Keratinocyte (primary cell): Measurements from ENCODE around the gene PERCC1. TPM values are rescaled to one million over a fixed set of nuclear protein-coding genes. Genes with fewer than 3 reads are reported as not detected.

ENCODE experiments used
- DNase-seq: peaks from one replicate; pipeline ENCODE4 v3.0.0-alpha.2; 2011; ENCODE audit warnings: low read depth, missing footprints, low spot score
- FAIRE-seq: peaks from 2 replicates; lab custom pipeline; 2011; peaks lifted over from hg19 to GRCh38; lab: Jason Lieb, UNC
- H2AFZ ChIP-seq: 2 replicates; pipeline ENCODE4 v1.6.0; 2012; ENCODE audit warnings: low read length, control low read depth, inconsistent platforms; ENCODE audit not compliant: control insufficient read depth
- H3K27ac ChIP-seq: 2 replicates; pipeline ENCODE4 v1.5.1; 2011; ENCODE audit warnings: low read length; ENCODE audit not compliant: control insufficient read depth, insufficient read depth
- H3K27me3 ChIP-seq: 3 replicates; pipeline ENCODE4 v1.6.0; 2011; ENCODE audit warnings: low read length; ENCODE audit not compliant: control insufficient read depth, insufficient read depth; ENCODE audit errors: extremely low read depth
- H3K36me3 ChIP-seq, 2 experiments: 2 replicates in 1 of 2; 3 replicates in 1 of 2; pipeline ENCODE4 v1.5.1; 2011; ENCODE audit warnings: low read length in 2 of 2, mild to moderate bottlenecking in 1 of 2; ENCODE audit not compliant: control insufficient read depth in 2 of 2, insufficient read depth in 2 of 2; ENCODE audit errors: extremely low read depth in 1 of 2
- H3K4me1 ChIP-seq: 3 replicates; pipeline ENCODE4 v1.5.1; 2011; ENCODE audit warnings: low read length; ENCODE audit not compliant: control insufficient read depth, insufficient read depth; ENCODE audit errors: extremely low read depth
- H3K4me2 ChIP-seq: 3 replicates; pipeline ENCODE4 v1.6.0; 2011; ENCODE audit warnings: low read depth, low read length; ENCODE audit not compliant: control insufficient read depth, insufficient read depth; ENCODE audit errors: extremely low read depth
- H3K4me3 ChIP-seq, 3 experiments: fragments of 200-600 bp in 1 of 3; sonication (generic) in 1 of 3; 2 replicates in 2 of 3; 3 replicates in 1 of 3; pipeline ENCODE4 v1.5.1; 2011 to 2016; ENCODE audit warnings: low read length in 3 of 3, mild to moderate bottlenecking in 3 of 3, control low read depth in 2 of 3, inconsistent platforms in 1 of 3, low read depth in 1 of 3, mixed read lengths in 1 of 3, mixed run types in 1 of 3, moderate library complexity in 1 of 3; ENCODE audit not compliant: control insufficient read depth in 2 of 3, insufficient read depth in 2 of 3; ENCODE audit errors: extremely low read depth in 1 of 3
- H3K79me2 ChIP-seq: 2 replicates; pipeline ENCODE4 v1.6.0; 2012; ENCODE audit warnings: low read length; ENCODE audit not compliant: control insufficient read depth, insufficient read depth
- H3K9ac ChIP-seq: 3 replicates; pipeline ENCODE4 v1.6.0; 2011; ENCODE audit warnings: low read length; ENCODE audit not compliant: control insufficient read depth, insufficient read depth; ENCODE audit errors: extremely low read depth
- H3K9me1 ChIP-seq: 3 replicates; pipeline ENCODE4 v1.6.0; 2011; ENCODE audit warnings: low read length; ENCODE audit not compliant: control insufficient read depth, insufficient read depth; ENCODE audit errors: extremely low read depth
- H3K9me3 ChIP-seq: 2 replicates; pipeline ENCODE4 v1.5.1; 2012; ENCODE audit warnings: low read depth, low read length; ENCODE audit not compliant: control insufficient read depth
- H4K20me1 ChIP-seq: 3 replicates; pipeline ENCODE4 v1.6.0; 2011; ENCODE audit warnings: low read length; ENCODE audit not compliant: control insufficient read depth, insufficient read depth; ENCODE audit errors: extremely low read depth
- EZH2 ChIP-seq: IDR thresholded peaks from one replicate; pipeline ENCODE4 v1.6.1; 2012; ENCODE audit warnings: inconsistent platforms, mild to moderate bottlenecking, low read length, moderate library complexity
- dilution Hi-C: fragments of 300-500 bp; cut with MboI; formaldehyde crosslinking; loops from one replicate; pipeline ENCODE4 v1.7.0; 2020; ENCODE audit warnings: low sequenced_read_pairs; ENCODE audit not compliant: extremely low pct_ligation_motif_present
- polyA plus RNA-seq, 5 experiments: library from polyadenylated mRNA; depleted of rRNA in 3 of 5; stranded (reverse) in 3 of 5; stranded (forward) in 1 of 5; unstranded in 1 of 5; fragments of >200 nt; gene quantifications; 1 replicate in 1 of 5; 2 replicates in 3 of 5; 3 replicates in 1 of 5; pipeline versions ENCODE4 v1.2.1 to v1.2.3, GENCODE V29; 2011 to 2012; ENCODE audit warnings: missing spikeins in 2 of 5, low read depth in 1 of 5, low replicate concordance in 1 of 5
- TF ChIP-seq, protein P1 (sequence below), 3 experiments: IDR thresholded peaks in 1 of 3; conservative IDR thresholded peaks in 1 of 3; optimal IDR thresholded peaks in 1 of 3; 2 replicates in 2 of 3; 3 replicates in 1 of 3; pipeline versions ENCODE3 to v1.5.1; 2011; ENCODE audit warnings: low read length in 3 of 3, mild to moderate bottlenecking in 3 of 3, moderate library complexity in 2 of 3, control low read depth in 1 of 3, inconsistent platforms in 1 of 3; ENCODE audit not compliant: insufficient read depth in 2 of 3; ENCODE audit errors: extremely low read depth in 1 of 3

Gene PERCC1
- polyA plus RNA-seq, 1 donor (not counting 4 experiments of a cell fraction or from before 2014, with no cell fraction given) = not detected

DNA sequence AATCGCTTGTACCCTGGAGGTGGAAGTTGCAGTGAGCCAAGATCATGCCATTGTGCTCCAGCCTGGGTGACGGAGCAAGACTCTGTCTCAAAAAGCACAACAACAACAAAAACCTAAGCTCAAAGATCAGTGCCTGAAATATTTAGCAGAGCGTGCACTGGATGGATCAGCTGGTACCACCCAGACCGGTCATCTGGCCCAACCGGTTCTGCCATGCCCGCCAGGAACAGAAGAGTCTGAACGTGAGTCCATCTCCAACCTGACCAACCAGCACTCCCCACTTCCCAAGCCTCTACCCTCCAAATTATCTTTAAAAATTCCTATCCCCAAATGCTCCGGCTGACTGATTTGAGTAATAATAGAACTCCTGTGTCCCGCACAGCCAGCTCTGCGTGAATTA lies 8.8 kb upstream of the PERCC1 start:
- H3K9ac ChIP-seq = no peak overlapping the region
- peaks cover 5% of the 10 kb centered on the region for H3K4me1 ChIP-seq
- H3K4me3 ChIP-seq = no peak overlapping the region
- no peaks in the 10 kb centered on the region for H3K9me1 ChIP-seq
- no peak overlapping the region for H2AFZ ChIP-seq
- H4K20me1 ChIP-seq = no peaks in the 10 kb centered on the region
- peaks cover 27% of the 10 kb centered on the region for H3K79me2 ChIP-seq
- no peaks in the 10 kb centered on the region for H3K27me3 ChIP-seq
- FAIRE-seq (no peak), DNase-seq (no peak)
- H3K9me3 ChIP-seq = no peaks in the 10 kb centered on the region
- no peaks in the 10 kb centered on the region for H3K36me3 ChIP-seq
- no peak overlapping the region for H3K27ac ChIP-seq
- dilution Hi-C loops = no loop called here
- TF ChIP-seq, protein P1, sequence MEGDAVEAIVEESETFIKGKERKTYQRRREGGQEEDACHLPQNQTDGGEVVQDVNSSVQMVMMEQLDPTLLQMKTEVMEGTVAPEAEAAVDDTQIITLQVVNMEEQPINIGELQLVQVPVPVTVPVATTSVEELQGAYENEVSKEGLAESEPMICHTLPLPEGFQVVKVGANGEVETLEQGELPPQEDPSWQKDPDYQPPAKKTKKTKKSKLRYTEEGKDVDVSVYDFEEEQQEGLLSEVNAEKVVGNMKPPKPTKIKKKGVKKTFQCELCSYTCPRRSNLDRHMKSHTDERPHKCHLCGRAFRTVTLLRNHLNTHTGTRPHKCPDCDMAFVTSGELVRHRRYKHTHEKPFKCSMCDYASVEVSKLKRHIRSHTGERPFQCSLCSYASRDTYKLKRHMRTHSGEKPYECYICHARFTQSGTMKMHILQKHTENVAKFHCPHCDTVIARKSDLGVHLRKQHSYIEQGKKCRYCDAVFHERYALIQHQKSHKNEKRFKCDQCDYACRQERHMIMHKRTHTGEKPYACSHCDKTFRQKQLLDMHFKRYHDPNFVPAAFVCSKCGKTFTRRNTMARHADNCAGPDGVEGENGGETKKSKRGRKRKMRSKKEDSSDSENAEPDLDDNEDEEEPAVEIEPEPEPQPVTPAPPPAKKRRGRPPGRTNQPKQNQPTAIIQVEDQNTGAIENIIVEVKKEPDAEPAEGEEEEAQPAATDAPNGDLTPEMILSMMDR (optimal IDR thresholded peaks at IDR 0.05 in 1 of 3, IDR thresholded peaks at IDR 0.05 in 1 of 3, conservative IDR thresholded peaks at IDR 0.05 in 1 of 3; ENCODE audit: extremely low read depth in 1 of 3, insufficient read depth in 2 of 3, low read length in 3 of 3) = no peak
- TF ChIP-seq EZH2 = no peak
- no peak overlapping the region for H3K4me2 ChIP-seq

DNA sequence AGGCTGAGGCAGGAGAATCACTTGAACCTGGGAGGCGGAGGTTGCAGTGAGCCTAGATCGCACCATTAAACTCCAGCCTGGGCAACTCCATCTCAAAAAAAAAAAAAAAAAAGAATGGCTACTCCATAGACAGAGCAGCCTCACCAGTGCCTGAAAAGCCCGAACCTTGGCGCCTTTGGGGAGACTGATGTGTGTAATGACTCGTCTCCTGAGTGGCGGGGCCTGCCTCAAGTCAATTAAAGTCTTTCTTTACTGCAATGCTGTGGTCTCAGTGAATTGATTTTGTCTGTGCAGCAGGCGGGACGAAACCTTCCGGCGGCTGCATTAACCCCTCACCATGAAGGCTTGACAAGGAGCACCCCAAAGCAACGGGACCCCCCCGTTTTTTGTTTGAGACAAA lies 6.8 kb upstream of the PERCC1 start:
- Histone ChIP-seq H3K79me2 (peaks cover 15% of the 10 kb centered on the region), H3K4me1 (peaks cover 5% of the 10 kb centered on the region), H3K36me3 (no peaks in the 10 kb centered on the region), H3K4me2 (no peak overlapping the region), H3K27ac (no peak overlapping the region), H4K20me1 (no peaks in the 10 kb centered on the region), H3K9me3 (no peaks in the 10 kb centered on the region), H2AFZ (no peak overlapping the region), H3K27me3 (no peaks in the 10 kb centered on the region), H3K9ac (no peak overlapping the region), H3K9me1 (no peaks in the 10 kb centered on the region), H3K4me3 (no peak overlapping the region)
- no peak for TF ChIP-seq EZH2
- TF ChIP-seq, protein P1 (optimal IDR thresholded peaks at IDR 0.05 in 1 of 3, IDR thresholded peaks at IDR 0.05 in 1 of 3, conservative IDR thresholded peaks at IDR 0.05 in 1 of 3; ENCODE audit: extremely low read depth in 1 of 3, insufficient read depth in 2 of 3, low read length in 3 of 3) = no peak
- FAIRE-seq = no peak
- dilution Hi-C loops = no loop called here
- DNase-seq = no peak
